ENCODE results near the gene SERPINE1.

GRCh38 chr7:101170617-101171441 is 43.9 kb downstream of the SERPINE1 start:
- no peak for TF ChIP-seq POLR2A (IDR thresholded peaks at IDR 0.05)
- TF ChIP-seq, protein P1, sequence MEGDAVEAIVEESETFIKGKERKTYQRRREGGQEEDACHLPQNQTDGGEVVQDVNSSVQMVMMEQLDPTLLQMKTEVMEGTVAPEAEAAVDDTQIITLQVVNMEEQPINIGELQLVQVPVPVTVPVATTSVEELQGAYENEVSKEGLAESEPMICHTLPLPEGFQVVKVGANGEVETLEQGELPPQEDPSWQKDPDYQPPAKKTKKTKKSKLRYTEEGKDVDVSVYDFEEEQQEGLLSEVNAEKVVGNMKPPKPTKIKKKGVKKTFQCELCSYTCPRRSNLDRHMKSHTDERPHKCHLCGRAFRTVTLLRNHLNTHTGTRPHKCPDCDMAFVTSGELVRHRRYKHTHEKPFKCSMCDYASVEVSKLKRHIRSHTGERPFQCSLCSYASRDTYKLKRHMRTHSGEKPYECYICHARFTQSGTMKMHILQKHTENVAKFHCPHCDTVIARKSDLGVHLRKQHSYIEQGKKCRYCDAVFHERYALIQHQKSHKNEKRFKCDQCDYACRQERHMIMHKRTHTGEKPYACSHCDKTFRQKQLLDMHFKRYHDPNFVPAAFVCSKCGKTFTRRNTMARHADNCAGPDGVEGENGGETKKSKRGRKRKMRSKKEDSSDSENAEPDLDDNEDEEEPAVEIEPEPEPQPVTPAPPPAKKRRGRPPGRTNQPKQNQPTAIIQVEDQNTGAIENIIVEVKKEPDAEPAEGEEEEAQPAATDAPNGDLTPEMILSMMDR (IDR thresholded peaks at IDR 0.05), result no peak

Data from Peyer's patch (tissue), 4 donors.